ENCODE measurements around the gene RGL1.

GRCh38 chr1:183962903-183963302 lies 158.0 kb downstream of the RGL1 start:
- TF ChIP-seq CTCF (IDR thresholded peaks at IDR 0.05) (no peak), POLR2AphosphoS5 (IDR thresholded peaks at IDR 0.05) (no peak), EP300 (IDR thresholded peaks at IDR 0.05) (no peak)
